Ishikawa (cell line): ENCODE measurements around the gene STUM.

Experiments used
- CREB1 ChIP-seq: IDR thresholded peaks from 2 replicates; pipeline ENCODE4 v1.6.1; 2012; ENCODE audit warnings: low read depth
- EGR1 ChIP-seq: IDR thresholded peaks from 2 replicates; pipeline ENCODE4 v1.6.1; 2012
- EP300 ChIP-seq: IDR thresholded peaks from 2 replicates; pipeline ENCODE4 v1.6.1; 2012; ENCODE audit warnings: borderline replicate concordance
- MAX ChIP-seq: IDR thresholded peaks from 2 replicates; pipeline ENCODE4 v1.6.1; 2012
- RAD21 ChIP-seq: IDR thresholded peaks from 2 replicates; pipeline ENCODE4 v1.6.1; 2012; ENCODE audit warnings: low read depth
- REST ChIP-seq: IDR thresholded peaks from 2 replicates; pipeline ENCODE4 v1.6.1; 2012; ENCODE audit warnings: low read depth, mild to moderate bottlenecking
- TAF1 ChIP-seq: IDR thresholded peaks from 2 replicates; pipeline ENCODE4 v1.6.1; 2012; ENCODE audit warnings: low read depth, mild to moderate bottlenecking
- TEAD4 ChIP-seq: IDR thresholded peaks from 2 replicates; pipeline ENCODE4 v1.6.1; 2012

DNA sequence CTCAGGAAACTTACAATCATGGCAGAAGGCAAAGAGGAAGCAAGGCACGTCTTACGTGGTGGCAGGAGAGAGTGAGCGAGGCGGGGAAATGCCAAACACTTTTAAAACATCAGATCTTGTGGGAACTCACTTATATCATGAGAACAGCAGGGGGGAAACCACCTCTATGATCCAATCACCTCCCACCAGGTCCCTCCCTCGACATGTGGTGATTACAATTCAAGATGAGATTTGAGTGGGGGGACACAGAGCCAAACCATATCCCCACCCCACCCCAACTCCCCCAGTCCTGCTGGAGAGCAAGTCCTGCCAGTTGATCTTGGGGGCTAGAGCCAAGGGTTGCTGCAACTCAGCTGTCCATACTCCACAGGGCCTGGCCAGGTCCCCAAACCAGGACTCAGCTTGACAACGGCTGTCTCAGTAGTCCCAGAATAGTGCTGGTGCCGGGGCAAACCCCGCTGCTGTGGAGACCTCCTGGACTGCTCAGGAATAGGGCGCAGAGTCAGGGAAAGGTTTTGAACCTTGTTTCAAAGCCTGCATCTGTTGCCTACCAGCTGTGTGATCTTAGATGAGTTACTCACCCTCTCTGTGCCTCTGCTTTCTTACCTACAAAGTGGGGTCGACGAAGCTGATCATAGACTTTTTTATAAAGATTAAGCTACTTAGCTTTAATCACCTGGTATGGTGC is 79.5 kb downstream of the STUM start:
- TF ChIP-seq TAF1 (no peak), RAD21 (no peak), EP300 (no peak), MAX (no peak), CREB1 (no peak), TEAD4 (no peak), REST (no peak), EGR1 (no peak)
